ENCODE data around the gene ZBTB16. TPM values are rescaled to one million over a fixed set of nuclear protein-coding genes. Genes with fewer than 3 reads are reported as not detected.

ZBTB16 gene
- total RNA-seq, 1 donor from 2014 or later, result 21.9 TPM

DNA sequence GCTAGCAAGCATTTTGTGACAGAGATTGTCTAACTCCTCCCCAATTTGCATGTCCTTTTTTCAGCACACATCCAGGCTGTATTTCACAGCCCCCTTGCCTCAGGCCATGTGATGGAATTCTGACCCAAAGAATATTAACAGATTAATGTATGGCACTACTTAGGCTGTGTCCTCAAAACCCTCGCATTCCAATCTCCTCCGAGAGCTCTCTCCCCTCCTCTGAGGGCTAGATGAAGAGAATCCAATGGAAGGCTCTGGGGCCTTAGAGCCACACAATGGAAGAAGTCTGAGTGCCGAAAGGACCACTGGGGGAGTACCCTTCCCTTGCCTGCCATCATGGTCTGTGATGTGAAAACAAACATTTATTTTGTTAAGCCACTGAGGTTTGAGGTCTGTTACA lies 223.0 kb downstream of the ZBTB16 start:
- no peak overlapping the region for H3K27ac Mint-ChIP-seq (ENCODE audit: unreplicated experiment)
- H3K36me3 Mint-ChIP-seq (ENCODE audit: low read depth), result no peaks in the 10 kb centered on the region
- no peak for TF ChIP-seq CTCF (IDR thresholded peaks at IDR 0.05)

GRCh38 chr11:114283422-114283821 lies 223.9 kb downstream of the ZBTB16 start:
- no peak overlapping the region for H3K27ac Mint-ChIP-seq (ENCODE audit: unreplicated experiment)
- no peak overlapping the region for H3K4me3 Mint-ChIP-seq (ENCODE audit: unreplicated experiment)
- H3K4me1 Mint-ChIP-seq (ENCODE audit: low read depth), result peaks cover 31% of the 10 kb centered on the region
- no peaks in the 10 kb centered on the region for H3K36me3 Mint-ChIP-seq (ENCODE audit: low read depth)
- DNase-seq (ENCODE audit: low spot score), result no peak
- H3K9me3 Mint-ChIP-seq (ENCODE audit: low read depth), result no peaks in the 10 kb centered on the region
- no peak for TF ChIP-seq CTCF (IDR thresholded peaks at IDR 0.05)
- peaks cover 2% of the 10 kb centered on the region for H3K27me3 Mint-ChIP-seq (ENCODE audit: low read depth)

More for the DNA sequence above, 223.0 kb downstream of the ZBTB16 start:
- Mint-ChIP-seq H3K27me3 (ENCODE audit: low read depth) (peaks cover 3% of the 10 kb centered on the region), H3K4me3 (ENCODE audit: unreplicated experiment) (no peak overlapping the region), H3K9me3 (ENCODE audit: low read depth) (no peaks in the 10 kb centered on the region), H3K4me1 (ENCODE audit: low read depth) (peaks cover 31% of the 10 kb centered on the region)
- DNase-seq (ENCODE audit: low spot score), result no peak

GRCh38 chr11:114284021-114284420 lies 224.5 kb downstream of the ZBTB16 start:
- H3K36me3 Mint-ChIP-seq (ENCODE audit: low read depth), result no peaks in the 10 kb centered on the region
- peaks cover 31% of the 10 kb centered on the region for H3K4me1 Mint-ChIP-seq (ENCODE audit: low read depth)
- DNase-seq (ENCODE audit: low spot score), result no peak
- no peak overlapping the region for H3K4me3 Mint-ChIP-seq (ENCODE audit: unreplicated experiment)
- no peak for TF ChIP-seq CTCF (IDR thresholded peaks at IDR 0.05)
- no peaks in the 10 kb centered on the region for H3K9me3 Mint-ChIP-seq (ENCODE audit: low read depth)
- H3K27ac Mint-ChIP-seq (ENCODE audit: unreplicated experiment), result no peak overlapping the region
- H3K27me3 Mint-ChIP-seq (ENCODE audit: low read depth), result no peaks in the 10 kb centered on the region

GRCh38 chr11:114284914-114285313 lies 225.4 kb downstream of the ZBTB16 start:
- no peak for TF ChIP-seq CTCF (IDR thresholded peaks at IDR 0.05)
- Mint-ChIP-seq H3K4me3 (ENCODE audit: unreplicated experiment) (no peak overlapping the region), H3K4me1 (ENCODE audit: low read depth) (peaks cover 27% of the 10 kb centered on the region), H3K27me3 (ENCODE audit: low read depth) (no peaks in the 10 kb centered on the region), H3K27ac (ENCODE audit: unreplicated experiment) (no peak overlapping the region), H3K36me3 (ENCODE audit: low read depth) (no peaks in the 10 kb centered on the region), H3K9me3 (ENCODE audit: low read depth) (no peaks in the 10 kb centered on the region)
- no peak for DNase-seq (ENCODE audit: low spot score)

DNA sequence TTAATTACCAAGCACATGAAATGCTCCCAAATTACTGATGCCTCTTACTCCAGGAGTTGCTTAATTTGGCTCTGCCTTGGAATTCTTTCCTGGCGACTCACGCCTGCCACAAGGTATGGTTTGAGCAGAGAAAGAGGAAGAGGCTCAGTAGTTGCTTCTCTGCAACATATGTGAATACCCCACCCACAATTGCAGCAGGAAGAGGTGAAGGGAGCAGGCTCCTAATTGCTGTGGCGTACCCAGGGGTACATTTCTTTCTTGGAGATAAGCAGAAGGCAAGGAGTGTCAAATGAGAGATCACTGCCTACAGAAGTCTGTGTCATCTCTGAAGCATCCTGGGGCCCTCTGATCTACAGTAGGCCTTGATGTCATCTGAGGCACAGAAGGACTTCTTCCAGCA lies 226.1 kb downstream of the ZBTB16 start:
- Mint-ChIP-seq H3K4me1 (ENCODE audit: low read depth) (peaks cover 28% of the 10 kb centered on the region), H3K9me3 (ENCODE audit: low read depth) (peaks cover 6% of the 10 kb centered on the region), H3K4me3 (ENCODE audit: unreplicated experiment) (no peak overlapping the region), H3K27me3 (ENCODE audit: low read depth) (no peaks in the 10 kb centered on the region), H3K36me3 (ENCODE audit: low read depth) (peaks cover 4% of the 10 kb centered on the region), H3K27ac (ENCODE audit: unreplicated experiment) (no peak overlapping the region)
- no peak for DNase-seq (ENCODE audit: low spot score)
- TF ChIP-seq CTCF (IDR thresholded peaks at IDR 0.05), result no peak
